Thyroid gland (tissue), 4 donors: Measurements from ENCODE around the gene SPI1. TPM values are rescaled to one million over a fixed set of nuclear protein-coding genes. Genes with fewer than 3 reads are reported as not detected.

Source experiments
- DNase-seq, 2 donors: peaks; one replicate each; pipeline ENCODE4 v3.0.0-alpha.2; 2019
- H3K27ac ChIP-seq, 3 donors: fragments of 200-600 bp; sonication (generic); 1 replicate in 2 of 3; 2 replicates in 1 of 3; pipeline ENCODE4 v1.5.1; 2016 to 2019; ENCODE audit warnings: mild to moderate bottlenecking in 1 of 3, moderate library complexity in 1 of 3
- H3K27me3 ChIP-seq: fragments of 200-600 bp; sonication (generic); one replicate; pipeline ENCODE4 v1.5.1; 2019
- H3K36me3 ChIP-seq, 2 donors: fragments of 200-600 bp; sonication (generic); one replicate each; pipeline ENCODE4 v1.5.1; 2016 to 2019
- H3K4me1 ChIP-seq, 2 donors: fragments of 200-600 bp; sonication (generic); one replicate each; pipeline ENCODE4 v1.5.1; 2017 to 2019
- H3K4me3 ChIP-seq, 3 donors: fragments of 200-600 bp; sonication (generic); replicated peaks in 1 of 3; 1 replicate in 2 of 3; 2 replicates in 1 of 3; pipeline ENCODE4 v1.5.1; 2016; ENCODE audit warnings: mild to moderate bottlenecking in 1 of 3
- H3K9me3 ChIP-seq: fragments of 200-600 bp; sonication (generic); one replicate; pipeline ENCODE4 v1.5.1; 2017
- POLR2A ChIP-seq, 2 donors: fragments of 450-650 bp; IDR thresholded peaks; one replicate each; pipeline ENCODE4 v1.6.1; 2017; ENCODE audit warnings: antibody characterized with exemption in 2 of 2, mild to moderate bottlenecking in 2 of 2, moderate library complexity in 1 of 2
- WGBS, 2 donors: methylation state at CpG; one replicate each; pipeline ENCODE4 v1.1.5; 2017; 5-methylcytosine and 5-hydroxymethylcytosine counted together
- intact Hi-C: fragments of 100-400 bp; cut with DNase I; formaldehyde crosslinking; loops from one replicate; pipeline ENCODE4 v1.15.1; 2023
- total RNA-seq, 4 donors: library from RNA; depleted of rRNA; stranded (reverse); fragments of >200 nt; gene quantifications; one replicate each; pipeline ENCODE4 v1.2.3, GENCODE V29; 2016
- TF ChIP-seq, protein P1 (sequence below), 6 experiments: fragments of 200-600 bp in 3 of 6; fragments of 450-650 bp in 3 of 6; sonication (generic) in 3 of 6; IDR thresholded peaks; one replicate each; pipeline ENCODE4 v1.5.1; 2016 to 2019; ENCODE audit warnings: antibody characterized with exemption in 6 of 6, mild to moderate bottlenecking in 2 of 6, inconsistent platforms in 1 of 6, moderate library complexity in 1 of 6

SPI1 gene
- total RNA-seq, 4 donors from 2014 or later = 4.8 to 18.0 (median 5.8) TPM

GRCh38 chr11:47333886-47334443 lies 44.4 kb downstream of the SPI1 start:
- Histone ChIP-seq H3K36me3 (peaks cover 0 to 3% of the 10 kb centered on the region in 2 donors), H3K27me3 (no peaks in the 10 kb centered on the region), H3K27ac (no peak overlapping the region), H3K9me3 (no peaks in the 10 kb centered on the region), H3K4me3 (no peak overlapping the region), H3K4me1 (no peaks in the 10 kb centered on the region)
- intact Hi-C loops = no loop called here
- TF ChIP-seq, protein P1, sequence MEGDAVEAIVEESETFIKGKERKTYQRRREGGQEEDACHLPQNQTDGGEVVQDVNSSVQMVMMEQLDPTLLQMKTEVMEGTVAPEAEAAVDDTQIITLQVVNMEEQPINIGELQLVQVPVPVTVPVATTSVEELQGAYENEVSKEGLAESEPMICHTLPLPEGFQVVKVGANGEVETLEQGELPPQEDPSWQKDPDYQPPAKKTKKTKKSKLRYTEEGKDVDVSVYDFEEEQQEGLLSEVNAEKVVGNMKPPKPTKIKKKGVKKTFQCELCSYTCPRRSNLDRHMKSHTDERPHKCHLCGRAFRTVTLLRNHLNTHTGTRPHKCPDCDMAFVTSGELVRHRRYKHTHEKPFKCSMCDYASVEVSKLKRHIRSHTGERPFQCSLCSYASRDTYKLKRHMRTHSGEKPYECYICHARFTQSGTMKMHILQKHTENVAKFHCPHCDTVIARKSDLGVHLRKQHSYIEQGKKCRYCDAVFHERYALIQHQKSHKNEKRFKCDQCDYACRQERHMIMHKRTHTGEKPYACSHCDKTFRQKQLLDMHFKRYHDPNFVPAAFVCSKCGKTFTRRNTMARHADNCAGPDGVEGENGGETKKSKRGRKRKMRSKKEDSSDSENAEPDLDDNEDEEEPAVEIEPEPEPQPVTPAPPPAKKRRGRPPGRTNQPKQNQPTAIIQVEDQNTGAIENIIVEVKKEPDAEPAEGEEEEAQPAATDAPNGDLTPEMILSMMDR (IDR thresholded peaks at IDR 0.05) = no peak
- TF ChIP-seq POLR2A (IDR thresholded peaks at IDR 0.05) = no peak
- WGBS, 2 donors = 86 to 98% methylated on average over 5 of the region's 8 CpGs
- no peak for DNase-seq

GRCh38 chr11:47333526-47333845 lies 44.9 kb downstream of the SPI1 start:
- 83 to 90% methylated on average over 8 to 14 of the region's 14 CpGs for WGBS, 2 donors
- Histone ChIP-seq H3K9me3 (no peaks in the 10 kb centered on the region), H3K4me1 (no peaks in the 10 kb centered on the region), H3K4me3 (no peak overlapping the region), H3K36me3 (peaks cover 3 to 8% of the 10 kb centered on the region in 2 donors), H3K27me3 (no peaks in the 10 kb centered on the region), H3K27ac (no peak overlapping the region)
- DNase-seq = no peak
- TF ChIP-seq POLR2A (IDR thresholded peaks at IDR 0.05) = no peak
- TF ChIP-seq, protein P1 (IDR thresholded peaks at IDR 0.05) = no peak
- intact Hi-C loops = no loop called here

- peaks cover 9 to 10% of the 10 kb centered on the region in 2 donors for H3K36me3 ChIP-seq
- whole genome bisulfite sequencing, 2 donors = 92 to 100% methylated on average over 4 to 15 of the region's 20 CpGs
- intact Hi-C loops = no loop called here
These were observed 45.4 kb downstream of the SPI1 start for GRCh38 chr11:47332791-47333525.

DNA sequence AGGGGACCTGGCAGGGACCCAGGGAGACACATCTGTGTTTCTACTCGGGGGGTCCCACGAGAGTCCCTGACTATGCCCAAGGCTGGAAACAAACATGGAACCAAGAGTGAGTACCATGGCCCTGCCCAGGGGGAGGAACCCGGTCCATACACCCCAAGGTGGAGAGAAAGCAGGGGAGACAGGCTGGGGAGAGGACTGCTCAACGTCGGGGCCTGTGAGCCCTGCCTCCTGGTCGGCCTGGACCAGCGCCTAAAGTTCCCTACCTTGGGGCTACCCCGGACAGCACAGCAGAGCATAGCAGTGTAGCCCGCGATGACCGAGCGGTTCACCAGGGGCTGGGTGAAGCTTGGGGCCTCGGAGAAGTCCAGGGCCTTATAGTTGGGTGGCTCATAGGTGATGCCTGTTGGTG lies 46.0 kb downstream of the SPI1 start:
- intact Hi-C loops = no loop called here
- no peak for DNase-seq
- TF ChIP-seq POLR2A (IDR thresholded peaks at IDR 0.05) = no peak
- TF ChIP-seq, protein P1 (IDR thresholded peaks at IDR 0.05) = no peak
- Histone ChIP-seq H3K27me3 (no peaks in the 10 kb centered on the region), H3K4me1 (no peaks in the 10 kb centered on the region), H3K27ac (no peak overlapping the region), H3K9me3 (no peaks in the 10 kb centered on the region), H3K36me3 (peaks cover 13% of the 10 kb centered on the region in 2 donors), H3K4me3 (no peak overlapping the region)
- WGBS, 2 donors = 85 to 86% methylated on average over 11 to 13 of the region's 13 CpGs

More at GRCh38 chr11:47332791-47333525, 45.4 kb downstream of the SPI1 start:
- Histone ChIP-seq H3K27me3 (no peaks in the 10 kb centered on the region), H3K27ac (no peak overlapping the region), H3K9me3 (no peaks in the 10 kb centered on the region), H3K4me3 (no peak overlapping the region), H3K4me1 (no peaks in the 10 kb centered on the region)
- no peak for DNase-seq
- TF ChIP-seq, protein P1 (IDR thresholded peaks at IDR 0.05) = no peak
- TF ChIP-seq POLR2A (IDR thresholded peaks at IDR 0.05) = no peak
